GM19324 (cell line): ENCODE results near the gene DLD.
"Not testable (repeated sequence)": the region's sequence is repeated elsewhere in the genome, so short reads cannot be mapped to it uniquely, and the experiment has no call there.

Source experiments
- ATAC-seq: cut with Tn5 transposase; IDR thresholded peaks from one replicate; pipeline ENCODE4 v1.9.1; 2021; ENCODE audit warnings: mild to moderate bottlenecking, moderate library complexity; ENCODE audit not compliant: unreplicated experiment, low FRiP score

The DLD gene

GRCh38 chr7:107911981-107912380 is 21.0 kb downstream of the DLD start:
- no peak for ATAC-seq

GRCh38 chr7:107913851-107914250 is 22.9 kb downstream of the DLD start:
- ATAC-seq = no peak

- no peak for ATAC-seq
Measured at GRCh38 chr7:107914831-107915230, 23.8 kb downstream of the DLD start.

- no peak for ATAC-seq
Measured at GRCh38 chr7:107915541-107915940, 24.6 kb downstream of the DLD start.

GRCh38 chr7:107917763-107918651 is 27.0 kb downstream of the DLD start:
- ATAC-seq = peak; percentile 85

- ATAC-seq = no peak
Measured at GRCh38 chr7:107918948-107919347, 28.0 kb downstream of the DLD start.

- ATAC-seq = no peak
Measured at GRCh38 chr7:107920048-107920772, 29.2 kb downstream of the DLD start.

GRCh38 chr7:107921826-107922225 is 30.8 kb downstream of the DLD start:
- not testable (repeated sequence) for ATAC-seq

GRCh38 chr7:107922886-107923285 is 31.9 kb downstream of the DLD start:
- ATAC-seq = no peak

- peak; percentile 94 for ATAC-seq
Measured at GRCh38 chr7:107924841-107925504, 34.0 kb downstream of the DLD start.

GRCh38 chr7:107926481-107926880 is 35.5 kb downstream of the DLD start:
- no peak for ATAC-seq

GRCh38 chr7:107931740-107932515 is 40.9 kb downstream of the DLD start:
- no peak for ATAC-seq

GRCh38 chr7:107932805-107933204 is 41.8 kb downstream of the DLD start:
- no peak for ATAC-seq

GRCh38 chr7:107933386-107934013 is 42.5 kb downstream of the DLD start:
- ATAC-seq = no peak

- ATAC-seq = no peak
Measured at GRCh38 chr7:107934991-107935770, 44.2 kb downstream of the DLD start.

GRCh38 chr7:107936312-107936711 is 45.3 kb downstream of the DLD start:
- no peak for ATAC-seq

- ATAC-seq = no peak
Measured at GRCh38 chr7:107937531-107937930, 46.5 kb downstream of the DLD start.

GRCh38 chr7:107938456-107939250 is 47.7 kb downstream of the DLD start:
- ATAC-seq = no peak
